HG03159 (cell line): Measurements from ENCODE around the gene NLRC3.
"Not testable (repeated sequence)": the region's sequence is repeated elsewhere in the genome, so short reads cannot be mapped to it uniquely, and the experiment has no call there.

Experiments used
- ATAC-seq: cut with Tn5 transposase; IDR thresholded peaks from one replicate; pipeline ENCODE4 v1.9.1; 2021; ENCODE audit warnings: mild to moderate bottlenecking, moderate library complexity; ENCODE audit not compliant: unreplicated experiment

NLRC3 gene

GRCh38 chr16:3577302-3577752, at the start of gene NLRC3:
Gene NLRC3 (minus strand): TSS chr16:3577403. CDS start chr16:3565036, 12,367 bp downstream.
- no peak for ATAC-seq

- ATAC-seq, result peak; percentile 54
Observed at GRCh38 chr16:3625911-3626732, 48.9 kb upstream of the NLRC3 start.

- no peak for ATAC-seq
Observed at GRCh38 chr16:3625331-3625730, 48.1 kb upstream of the NLRC3 start.

- no peak for ATAC-seq
Observed at GRCh38 chr16:3623642-3624041, 46.4 kb upstream of the NLRC3 start.

GRCh38 chr16:3618769-3619141, 41.6 kb upstream of the NLRC3 start:
- ATAC-seq, result no peak

- no peak for ATAC-seq
Observed at GRCh38 chr16:3612510-3613466, 35.6 kb upstream of the NLRC3 start.

GRCh38 chr16:3611146-3611975, 34.2 kb upstream of the NLRC3 start, which contains the start of gene SLX4:
Gene SLX4 (minus strand): TSS chr16:3611606. CDS start chr16:3608964, 2,642 bp downstream.
- ATAC-seq, result peak; percentile 81

- ATAC-seq, result no peak
Observed at GRCh38 chr16:3610698-3611145, 33.5 kb upstream of the NLRC3 start.

GRCh38 chr16:3609895-3610697, 32.9 kb upstream of the NLRC3 start:
- ATAC-seq, result no peak

- not testable (repeated sequence) for ATAC-seq
Observed at GRCh38 chr16:3608976-3609375, 31.8 kb upstream of the NLRC3 start.

- ATAC-seq, result no peak
Observed at GRCh38 chr16:3608069-3608468, 30.9 kb upstream of the NLRC3 start.

- ATAC-seq, result no peak
Observed at GRCh38 chr16:3607634-3608033, 30.4 kb upstream of the NLRC3 start.

- no peak for ATAC-seq
Observed at GRCh38 chr16:3607161-3607560, 30.0 kb upstream of the NLRC3 start.

- no peak for ATAC-seq
Observed at GRCh38 chr16:3606441-3606840, 29.2 kb upstream of the NLRC3 start.

- ATAC-seq, result no peak
Observed at GRCh38 chr16:3602320-3602653, 25.1 kb upstream of the NLRC3 start.

- ATAC-seq, result no peak
Observed at GRCh38 chr16:3601614-3602319, 24.6 kb upstream of the NLRC3 start.

- ATAC-seq, result no peak
Observed at GRCh38 chr16:3599922-3600321, 22.7 kb upstream of the NLRC3 start.

- no peak for ATAC-seq
Observed at GRCh38 chr16:3599121-3599520, 21.9 kb upstream of the NLRC3 start.

GRCh38 chr16:3598236-3598635, 21.0 kb upstream of the NLRC3 start:
- ATAC-seq, result no peak
